Hepatocyte (in vitro differentiated cells): ENCODE data around the gene MAGEA1. TPM values are rescaled to one million over a fixed set of nuclear protein-coding genes. Genes with fewer than 3 reads are reported as not detected.
A peak's percentile ranks its signal among the peaks of the same experiment; 100 is the strongest.

Experiments used
- DNase-seq: peaks from one replicate; pipeline ENCODE4 v3.0.0-alpha.2; 2016; ENCODE audit warnings: low spot score
- H2AFZ ChIP-seq: fragments of 200-600 bp; sonication (generic); 2 replicates; pipeline ENCODE4 v1.6.0; 2016; ENCODE audit warnings: antibody characterized with exemption, mild to moderate bottlenecking
- H3K27ac ChIP-seq: fragments of 200-600 bp; sonication (generic); 2 replicates; pipeline ENCODE4 v1.5.1; 2016; ENCODE audit warnings: mild to moderate bottlenecking
- H3K27me3 ChIP-seq: fragments of 200-600 bp; sonication (generic); 2 replicates; pipeline ENCODE4 v1.6.1; 2016
- H3K36me3 ChIP-seq: fragments of 200-600 bp; sonication (generic); replicated peaks from 2 replicates; pipeline ENCODE4 v1.5.1; 2016; ENCODE audit warnings: low read depth; ENCODE audit not compliant: insufficient read depth
- H3K4me1 ChIP-seq: fragments of 200-600 bp; sonication (generic); 2 replicates; pipeline ENCODE4 v1.5.1; 2016; ENCODE audit warnings: mild to moderate bottlenecking, moderate library complexity; ENCODE audit not compliant: insufficient read depth
- H3K4me2 ChIP-seq: fragments of 200-600 bp; sonication (generic); 2 replicates; pipeline ENCODE4 v1.6.0; 2016
- H3K4me3 ChIP-seq: fragments of 200-600 bp; sonication (generic); 2 replicates; pipeline ENCODE4 v1.5.1; 2016; ENCODE audit warnings: mild to moderate bottlenecking
- H3K79me2 ChIP-seq: fragments of 200-600 bp; sonication (generic); 2 replicates; pipeline ENCODE4 v1.6.0; 2017; ENCODE audit warnings: mild to moderate bottlenecking
- H3K9me2 ChIP-seq: fragments of 200-600 bp; sonication (generic); replicated peaks from 2 replicates; pipeline ENCODE4 v1.6.0; 2017; ENCODE audit warnings: mild to moderate bottlenecking; ENCODE audit not compliant: insufficient read depth
- H3K9me3 ChIP-seq: fragments of 200-600 bp; sonication (generic); 2 replicates; pipeline ENCODE4 v1.5.1; 2016; ENCODE audit warnings: low read depth, mild to moderate bottlenecking
- H4K20me1 ChIP-seq: fragments of 200-600 bp; sonication (generic); 2 replicates; pipeline ENCODE4 v1.6.0; 2016; ENCODE audit warnings: mild to moderate bottlenecking; ENCODE audit not compliant: insufficient read depth, poor library complexity, severe bottlenecking
- CTCF ChIP-seq: fragments of 200-600 bp; sonication (generic); IDR thresholded peaks from 2 replicates; pipeline ENCODE4 v1.5.1; 2016; ENCODE audit warnings: antibody characterized with exemption, mild to moderate bottlenecking; ENCODE audit not compliant: poor library complexity
- EZH2 ChIP-seq: fragments of 200-600 bp; sonication (generic); IDR thresholded peaks from 2 replicates; pipeline ENCODE4 v1.6.1; 2016; ENCODE audit warnings: antibody characterized with exemption, mild to moderate bottlenecking, borderline replicate concordance
- EZH2phosphoT487 ChIP-seq: fragments of 200-600 bp; sonication (generic); IDR thresholded peaks from one replicate; pipeline ENCODE4 v1.6.1; 2018; ENCODE audit warnings: antibody characterized with exemption, mild to moderate bottlenecking, low read depth, moderate library complexity; ENCODE audit not compliant: unreplicated experiment, severe bottlenecking
- WGBS: methylation state at CpG from one replicate; pipeline ENCODE4 v1.1.6; 2016; ENCODE audit warnings: low lambda C conversion rate; ENCODE audit errors: missing lambda C conversion rate; 5-methylcytosine and 5-hydroxymethylcytosine counted together
- polyA plus RNA-seq: library from polyadenylated mRNA; unstranded; fragments of >200 nt; fragmentation: Nextera tagmentation; extraction: Ambion mirVana; gene quantifications from 2 replicates; pipeline ENCODE4 v1.2.1, GENCODE V29; 2016
- total RNA-seq: library from RNA; depleted of rRNA; stranded (reverse); fragments of >200 nt; gene quantifications from 2 replicates; pipeline ENCODE4 v1.2.3, GENCODE V29; 2014

MAGEA1 gene
- total and polyA plus RNA-seq, 2 experiments from 2014 or later: not detected

- H3K9me2 ChIP-seq: no peaks in the 10 kb centered on the region
- H3K27ac ChIP-seq: peak overlapping the region; percentile 62
- no peaks in the 10 kb centered on the region for H3K27me3 ChIP-seq
- H3K36me3 ChIP-seq: no peaks in the 10 kb centered on the region
- no peaks in the 10 kb centered on the region for H3K9me3 ChIP-seq
- no peak overlapping the region for H3K4me3 ChIP-seq
- peak; percentile 87 for DNase-seq
- H3K4me1 ChIP-seq: no peaks in the 10 kb centered on the region
- H4K20me1 ChIP-seq: no peaks in the 10 kb centered on the region
- TF ChIP-seq EZH2phosphoT487 (no peak), CTCF (no peak), EZH2 (no peak)
- WGBS: 51% methylated on average over 14 of the region's 16 CpGs
- no peaks in the 10 kb centered on the region for H3K79me2 ChIP-seq
- peak overlapping the region; percentile 59 for H3K4me2 ChIP-seq
- no peak overlapping the region for H2AFZ ChIP-seq
Observed at GRCh38 chrX:153226344-153227185, 47.5 kb downstream of the MAGEA1 start.

Other genes starting within 250 kb of the MAGEA1 start
- gene PNMA5, start 185.2 kb upstream of the MAGEA1 start, total RNA-seq: 0.07 and 0.08 TPM in 2 replicates
- not detected in 2 replicates for gene PNMA5, start 185.2 kb upstream of the MAGEA1 start, polyA plus RNA-seq
- gene PNMA3, start 122.8 kb upstream of the MAGEA1 start, total RNA-seq: 14.4 and 19.1 TPM in 2 replicates
- gene PNMA3, start 122.8 kb upstream of the MAGEA1 start, polyA plus RNA-seq: 18.4 and 20.0 TPM in 2 replicates
- 4.5 and 10.2 TPM in 2 replicates for gene PNMA6A, start 106.8 kb upstream of the MAGEA1 start, total RNA-seq
- gene PNMA6A, start 106.8 kb upstream of the MAGEA1 start, polyA plus RNA-seq: 11.8 and 12.4 TPM in 2 replicates
- gene PNMA6F, start 142.5 kb downstream of the MAGEA1 start, total RNA-seq: not detected in 2 replicates
- not detected in 2 replicates for gene PNMA6F, start 142.5 kb downstream of the MAGEA1 start, polyA plus RNA-seq
- gene ZNF275, start 154.9 kb downstream of the MAGEA1 start, total RNA-seq: 9.9 and 10.2 TPM in 2 replicates
- gene ZNF275, start 154.9 kb downstream of the MAGEA1 start, polyA plus RNA-seq: 4.0 and 4.3 TPM in 2 replicates
- not detected in 2 replicates for gene PNMA6E, start 222.1 kb downstream of the MAGEA1 start, total RNA-seq
- 0.35 TPM in 1 of 2 replicates, not detected in the other for gene PNMA6E, start 222.1 kb downstream of the MAGEA1 start, polyA plus RNA-seq
- gene ZFP92, start 232.2 kb downstream of the MAGEA1 start, total RNA-seq: 0.90 and 1.2 TPM in 2 replicates
- gene ZFP92, start 232.2 kb downstream of the MAGEA1 start, polyA plus RNA-seq: 0.33 and 0.38 TPM in 2 replicates